ENCODE data around the gene AKR1C2.
"Not testable (repeated sequence)": the region's sequence is repeated elsewhere in the genome, so short reads cannot be mapped to it uniquely, and the experiment has no call there.

DNA sequence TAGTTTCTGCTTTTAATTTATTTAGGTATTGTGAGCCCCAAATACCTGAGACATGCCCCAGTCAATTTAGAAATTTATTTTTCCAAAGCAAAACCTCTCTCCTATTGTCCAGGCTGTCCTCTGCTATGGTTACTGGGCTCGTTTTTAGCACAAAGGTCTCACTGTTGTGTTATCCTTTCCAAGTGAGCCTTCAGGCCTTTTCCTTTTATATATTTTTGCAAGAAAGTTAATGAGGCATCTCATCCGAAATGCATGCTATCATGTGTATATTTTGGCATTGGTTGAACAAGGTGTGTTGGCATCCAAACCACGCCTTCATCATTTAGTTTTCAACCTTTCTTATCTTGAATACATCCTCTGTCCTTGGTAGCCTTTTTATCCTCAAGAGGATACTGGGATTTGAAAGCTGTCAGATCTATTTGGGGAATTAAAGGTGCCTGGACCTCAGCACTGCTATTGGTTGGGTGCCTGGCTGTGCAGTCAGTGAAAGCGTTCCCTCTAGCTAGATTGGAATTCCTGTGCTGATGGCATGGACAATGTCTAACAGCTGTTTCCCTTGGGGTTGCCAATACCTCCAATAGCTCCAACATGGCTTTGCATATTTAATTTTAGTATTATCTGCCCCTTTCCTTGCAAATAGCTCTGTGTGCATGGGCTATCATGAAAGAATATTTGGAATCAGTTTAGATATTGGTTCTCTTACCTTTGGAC, 10.7 kb upstream of the AKR1C2 start:
- TF ChIP-seq, protein P1, sequence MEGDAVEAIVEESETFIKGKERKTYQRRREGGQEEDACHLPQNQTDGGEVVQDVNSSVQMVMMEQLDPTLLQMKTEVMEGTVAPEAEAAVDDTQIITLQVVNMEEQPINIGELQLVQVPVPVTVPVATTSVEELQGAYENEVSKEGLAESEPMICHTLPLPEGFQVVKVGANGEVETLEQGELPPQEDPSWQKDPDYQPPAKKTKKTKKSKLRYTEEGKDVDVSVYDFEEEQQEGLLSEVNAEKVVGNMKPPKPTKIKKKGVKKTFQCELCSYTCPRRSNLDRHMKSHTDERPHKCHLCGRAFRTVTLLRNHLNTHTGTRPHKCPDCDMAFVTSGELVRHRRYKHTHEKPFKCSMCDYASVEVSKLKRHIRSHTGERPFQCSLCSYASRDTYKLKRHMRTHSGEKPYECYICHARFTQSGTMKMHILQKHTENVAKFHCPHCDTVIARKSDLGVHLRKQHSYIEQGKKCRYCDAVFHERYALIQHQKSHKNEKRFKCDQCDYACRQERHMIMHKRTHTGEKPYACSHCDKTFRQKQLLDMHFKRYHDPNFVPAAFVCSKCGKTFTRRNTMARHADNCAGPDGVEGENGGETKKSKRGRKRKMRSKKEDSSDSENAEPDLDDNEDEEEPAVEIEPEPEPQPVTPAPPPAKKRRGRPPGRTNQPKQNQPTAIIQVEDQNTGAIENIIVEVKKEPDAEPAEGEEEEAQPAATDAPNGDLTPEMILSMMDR (conservative IDR thresholded peaks at IDR 0.05; ENCODE audit: low read length), result not testable (repeated sequence)
- TF ChIP-seq EZH2phosphoT487 (IDR thresholded peaks at IDR 0.05; ENCODE audit: borderline replicate concordance, low read depth, low read length), result not testable (repeated sequence)
